ENCODE measurements around the gene PPP5C. TPM values are rescaled to one million over a fixed set of nuclear protein-coding genes. Genes with fewer than 3 reads are reported as not detected.
A peak's percentile ranks its signal among the peaks of the same experiment; 100 is the strongest.
"Not testable (repeated sequence)": the region's sequence is repeated elsewhere in the genome, so short reads cannot be mapped to it uniquely, and the experiment has no call there.

PPP5C gene
- total RNA-seq, 4 donors from 2014 or later = 70.5 to 132 (median 88.8) TPM

DNA sequence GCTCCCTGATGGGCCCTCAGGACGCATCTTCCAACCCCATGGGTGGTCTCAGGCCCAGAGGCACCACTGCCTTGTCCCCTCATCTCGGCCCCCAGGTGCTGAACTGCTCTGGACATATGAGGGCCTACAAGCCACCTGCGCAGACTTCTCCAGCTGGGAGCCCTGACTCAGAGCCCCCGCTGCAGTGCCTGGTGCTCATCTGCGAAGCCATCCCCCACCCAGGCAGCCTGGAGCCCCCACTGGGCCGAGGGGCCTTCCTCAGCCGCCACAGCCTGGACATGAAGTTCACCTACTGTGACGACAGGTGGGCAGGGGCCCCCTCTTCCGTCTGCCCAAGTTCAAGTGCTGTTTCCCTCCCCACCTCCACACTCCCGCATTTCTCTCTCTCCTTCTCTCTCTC is 37.8 kb upstream of the PPP5C start:
- no peak overlapping the region for H3K4me3 ChIP-seq
- peaks cover 0 to 83% (median 2%) of the 10 kb centered on the region in 3 donors for H3K36me3 ChIP-seq
- TF ChIP-seq, protein P1, sequence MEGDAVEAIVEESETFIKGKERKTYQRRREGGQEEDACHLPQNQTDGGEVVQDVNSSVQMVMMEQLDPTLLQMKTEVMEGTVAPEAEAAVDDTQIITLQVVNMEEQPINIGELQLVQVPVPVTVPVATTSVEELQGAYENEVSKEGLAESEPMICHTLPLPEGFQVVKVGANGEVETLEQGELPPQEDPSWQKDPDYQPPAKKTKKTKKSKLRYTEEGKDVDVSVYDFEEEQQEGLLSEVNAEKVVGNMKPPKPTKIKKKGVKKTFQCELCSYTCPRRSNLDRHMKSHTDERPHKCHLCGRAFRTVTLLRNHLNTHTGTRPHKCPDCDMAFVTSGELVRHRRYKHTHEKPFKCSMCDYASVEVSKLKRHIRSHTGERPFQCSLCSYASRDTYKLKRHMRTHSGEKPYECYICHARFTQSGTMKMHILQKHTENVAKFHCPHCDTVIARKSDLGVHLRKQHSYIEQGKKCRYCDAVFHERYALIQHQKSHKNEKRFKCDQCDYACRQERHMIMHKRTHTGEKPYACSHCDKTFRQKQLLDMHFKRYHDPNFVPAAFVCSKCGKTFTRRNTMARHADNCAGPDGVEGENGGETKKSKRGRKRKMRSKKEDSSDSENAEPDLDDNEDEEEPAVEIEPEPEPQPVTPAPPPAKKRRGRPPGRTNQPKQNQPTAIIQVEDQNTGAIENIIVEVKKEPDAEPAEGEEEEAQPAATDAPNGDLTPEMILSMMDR (IDR thresholded peaks at IDR 0.05) = no peak
- no peak for TF ChIP-seq POLR2A (IDR thresholded peaks at IDR 0.05)
- TF ChIP-seq EP300 (IDR thresholded peaks at IDR 0.05) = no peak
- 77 to 94% methylated on average over 7 to 10 of the region's 10 CpGs for WGBS, 2 donors
- peaks cover 0 to 8% (median 0%) of the 10 kb centered on the region in 4 donors for H3K9me3 ChIP-seq
- DNase-seq (ENCODE audit: low spot score in 2 of 2) = no peak
- no peaks in the 10 kb centered on the region for H3K27me3 ChIP-seq
- H3K27ac ChIP-seq = no peak overlapping the region
- H3K4me1 ChIP-seq = peaks cover 0 to 14% (median 5%) of the 10 kb centered on the region in 4 donors

DNA sequence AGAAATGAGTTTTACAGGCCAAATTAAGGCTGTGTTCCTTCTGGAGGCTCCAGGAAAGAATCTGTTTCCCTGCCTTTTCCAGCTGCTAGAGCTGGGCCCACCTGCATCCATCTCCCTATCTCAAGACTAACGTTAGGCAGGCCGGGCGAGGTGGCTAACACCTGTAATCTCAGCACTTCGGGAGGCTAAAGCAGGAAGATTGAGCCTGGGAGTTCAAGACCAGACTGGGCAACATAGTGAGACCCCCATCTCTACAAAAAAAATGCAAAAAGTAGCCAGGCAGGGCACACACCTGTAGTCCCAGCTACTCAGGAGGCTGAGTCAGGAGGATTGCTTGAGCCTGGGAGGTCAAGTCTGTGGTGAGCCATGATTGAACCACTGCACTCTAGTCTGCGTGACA is 35.4 kb upstream of the PPP5C start:
- Histone ChIP-seq H3K9me3 (peaks cover 0 to 18% (median 0%) of the 10 kb centered on the region in 4 donors), H3K4me1 (peaks cover 0 to 9% (median 4%) of the 10 kb centered on the region in 4 donors), H3K27ac (peak overlapping the region in 1 of 4 donors; percentile 31), H3K36me3 (peaks cover 0 to 69% (median 2%) of the 10 kb centered on the region in 3 donors), H3K4me3 (no peak overlapping the region), H3K27me3 (no peaks in the 10 kb centered on the region)
- 94 to 95% methylated on average over 5 of the region's 5 CpGs for WGBS, 2 donors
- DNase-seq (ENCODE audit: low spot score in 2 of 2) = no peak
- TF ChIP-seq EP300 (IDR thresholded peaks at IDR 0.05) (no peak), POLR2A (IDR thresholded peaks at IDR 0.05) (no peak)
- TF ChIP-seq, protein P1 (IDR thresholded peaks at IDR 0.05) = no peak

DNA sequence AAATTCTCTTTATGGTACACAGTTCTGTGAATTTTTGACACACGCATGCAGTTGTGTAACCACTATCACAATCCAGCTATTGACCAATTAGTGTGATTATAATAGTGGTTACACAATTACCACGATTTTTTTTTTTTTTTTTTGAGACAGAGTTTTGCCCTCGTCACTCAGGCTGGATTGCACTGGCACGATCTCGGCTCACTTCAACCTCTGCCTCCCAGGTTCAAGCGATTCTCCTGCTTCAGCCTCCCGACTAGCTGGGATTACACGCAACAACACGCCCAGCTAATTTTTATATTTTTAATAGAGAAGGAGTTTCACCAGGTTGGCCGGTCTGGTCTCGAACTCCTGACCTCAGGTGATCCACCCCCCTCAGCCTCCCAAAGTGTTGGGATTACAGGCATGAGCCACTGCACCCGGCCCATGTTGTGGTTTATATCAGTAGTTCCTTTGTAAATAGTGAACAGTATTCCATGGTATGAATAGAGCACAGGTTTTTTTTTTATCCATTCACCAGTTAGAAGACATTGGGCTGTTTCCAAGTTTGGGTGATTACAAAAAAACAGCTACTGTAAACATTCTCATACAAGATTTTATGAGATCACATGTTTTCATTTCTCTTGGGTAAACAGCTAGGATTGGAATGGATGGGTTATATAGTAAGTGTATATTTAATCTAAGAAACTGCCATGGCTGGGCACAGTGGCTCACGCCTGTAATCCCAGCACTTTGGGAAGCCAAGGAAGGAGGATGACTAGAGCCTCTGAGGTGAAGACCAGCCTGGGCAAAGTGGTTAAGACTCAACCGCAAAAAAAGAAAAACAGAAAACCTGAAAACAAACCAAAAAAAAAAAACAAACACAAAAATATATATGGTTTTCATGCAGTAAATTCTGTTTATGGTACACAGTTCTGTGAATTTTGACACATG is 33.1 kb upstream of the PPP5C start:
- peaks cover 0 to 12% (median 0%) of the 10 kb centered on the region in 4 donors for H3K9me3 ChIP-seq
- WGBS, 2 donors = 50 to 57% methylated on average over 14 of the region's 14 CpGs
- peaks cover 0 to 11% (median 4%) of the 10 kb centered on the region in 4 donors for H3K4me1 ChIP-seq
- H3K4me3 ChIP-seq; DNase-seq (ENCODE audit: low spot score in 2 of 2); H3K27me3 ChIP-seq: not testable (repeated sequence)
- peak overlapping the region in 3 of 4 donors; percentile 40 to 76 (median 62) for H3K27ac ChIP-seq
- peaks cover 0 to 53% (median 2%) of the 10 kb centered on the region in 3 donors for H3K36me3 ChIP-seq

DNA sequence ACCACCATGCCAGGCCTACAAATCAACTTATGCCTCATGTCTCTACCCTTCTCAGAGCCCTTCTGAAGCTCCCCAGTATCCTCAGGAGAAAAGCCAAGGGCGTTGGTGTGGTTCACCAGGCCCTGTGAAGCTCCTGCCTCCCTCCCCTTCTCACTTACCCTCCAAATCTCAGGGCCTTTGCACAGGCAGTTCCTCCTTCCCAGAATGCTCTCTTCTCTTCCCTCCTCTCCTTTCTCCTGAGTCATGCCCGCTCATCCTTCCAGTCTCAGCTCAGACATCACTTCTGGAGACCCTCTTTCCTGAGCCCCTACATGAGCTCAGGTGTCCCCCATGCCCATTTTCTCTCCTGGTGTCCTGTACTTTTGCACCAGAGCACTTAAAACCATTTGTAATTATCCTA is 29.5 kb upstream of the PPP5C start:
- Histone ChIP-seq H3K36me3 (peaks cover 0 to 42% (median 0%) of the 10 kb centered on the region in 3 donors), H3K27me3 (no peaks in the 10 kb centered on the region), H3K4me1 (peaks cover 0 to 24% (median 4%) of the 10 kb centered on the region in 4 donors), H3K9me3 (peaks cover 0 to 12% (median 0%) of the 10 kb centered on the region in 4 donors), H3K4me3 (no peak overlapping the region), H3K27ac (peak overlapping the region in 1 of 4 donors; percentile 37)
- no peak for DNase-seq (ENCODE audit: low spot score in 2 of 2)
- 71 to 75% methylated on average over 2 of the region's 2 CpGs for WGBS, 2 donors
- TF ChIP-seq, protein P1 (IDR thresholded peaks at IDR 0.05) = no peak
- no peak for TF ChIP-seq POLR2A (IDR thresholded peaks at IDR 0.05)
- TF ChIP-seq EP300 (IDR thresholded peaks at IDR 0.05) = no peak

DNA sequence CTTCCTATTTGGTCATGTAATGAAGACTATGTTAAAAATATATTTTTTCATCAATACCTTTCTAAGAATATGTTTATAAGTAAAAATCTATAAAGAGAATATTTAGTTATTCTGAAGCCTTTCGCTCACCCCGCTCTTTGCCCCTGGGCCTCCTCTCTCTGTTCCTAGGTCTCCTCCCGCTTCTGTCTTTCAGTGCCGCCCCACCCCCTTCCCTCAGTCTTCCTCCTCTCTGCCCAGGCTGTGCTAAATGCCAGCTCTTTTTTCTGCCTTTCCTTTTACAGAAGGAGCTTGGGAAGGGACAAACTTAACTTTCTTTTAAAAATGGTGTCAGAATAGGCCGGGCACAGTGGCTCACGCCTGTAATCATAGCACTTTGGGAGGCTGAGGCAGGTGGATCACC is 27.3 kb upstream of the PPP5C start:
- WGBS, 2 donors = 62 to 64% methylated on average over 6 of the region's 6 CpGs
- TF ChIP-seq, protein P1 (IDR thresholded peaks at IDR 0.05) = no peak
- no peak for TF ChIP-seq POLR2A (IDR thresholded peaks at IDR 0.05)
- TF ChIP-seq EP300 (IDR thresholded peaks at IDR 0.05) = no peak
- Histone ChIP-seq H3K9me3 (peaks cover 0 to 12% (median 0%) of the 10 kb centered on the region in 4 donors), H3K27me3 (no peaks in the 10 kb centered on the region), H3K36me3 (peaks cover 0 to 61% (median 0%) of the 10 kb centered on the region in 3 donors), H3K27ac (peak overlapping the region in 2 of 4 donors; percentile 11 to 63), H3K4me3 (no peak overlapping the region), H3K4me1 (peaks cover 0 to 15% (median 0%) of the 10 kb centered on the region in 4 donors)
- DNase-seq (ENCODE audit: low spot score in 2 of 2) = no peak

Measured in tibial nerve (tissue), 4 donors.